OCI-LY7 (cell line): ENCODE measurements around the gene UVRAG. TPM values are rescaled to one million over a fixed set of nuclear protein-coding genes. Genes with fewer than 3 reads are reported as not detected.

ENCODE experiments used
- BruUV-seq: library from RNA; stranded (reverse); fragments of 400-500 nt; replicated peaks from 2 replicates; lab custom pipeline; 2021; lab: Mats Ljungman, UMichigan
- CTCF ChIA-PET: fragments of 300-600 bp; sonication (Branson Sonifier 250); formaldehyde crosslinking; loops from one replicate; lab custom pipeline; 2022; ENCODE audit warnings: antibody characterized with exemption; ENCODE audit not compliant: unreplicated experiment; lab: Charles Lee
- POLR2A ChIA-PET: fragments of 300-600 bp; sonication (Branson Sonifier 250); formaldehyde crosslinking; loops from one replicate; lab custom pipeline; 2022; ENCODE audit warnings: antibody characterized with exemption; lab: Charles Lee
- DNase-seq: peaks from one replicate; pipeline ENCODE4 v3.0.0-alpha.2; 2015; ENCODE audit warnings: low spot score
- H2AFZ ChIP-seq: fragments of 200-600 bp; sonication (generic), shearing (Covaris generic); 2 replicates; pipeline ENCODE4 v1.6.1; 2014; ENCODE audit warnings: mild to moderate bottlenecking, antibody characterized with exemption, low read length, moderate library complexity
- H3K27ac ChIP-seq: fragments of 200-600 bp; sonication (generic); 2 replicates; pipeline ENCODE4 v1.5.1; 2014; ENCODE audit warnings: mixed run types, low read depth, mild to moderate bottlenecking, moderate library complexity, low read length, inconsistent platforms; ENCODE audit not compliant: poor library complexity, severe bottlenecking
- H3K36me3 ChIP-seq: fragments of 200-600 bp; sonication (generic); 2 replicates; pipeline ENCODE4 v1.6.1; 2014; ENCODE audit warnings: mild to moderate bottlenecking, antibody characterized with exemption, low read length, moderate library complexity, mixed read lengths; ENCODE audit not compliant: insufficient read depth
- H3K4me1 ChIP-seq: fragments of 200-600 bp; sonication (generic); 2 replicates; pipeline ENCODE4 v1.5.1; 2014; ENCODE audit warnings: mild to moderate bottlenecking, low read length; ENCODE audit not compliant: insufficient read depth, poor library complexity, severe bottlenecking
- H3K4me2 ChIP-seq: fragments of 200-600 bp; sonication (generic); 2 replicates; pipeline ENCODE4 v1.6.1; 2014; ENCODE audit warnings: mild to moderate bottlenecking, low read length
- H3K4me3 ChIP-seq: fragments of 200-600 bp; sonication (generic); 2 replicates; pipeline ENCODE4 v1.5.1; 2014; ENCODE audit warnings: mild to moderate bottlenecking, low read depth, low read length; ENCODE audit not compliant: poor library complexity, severe bottlenecking
- H3K79me2 ChIP-seq: fragments of 200-600 bp; sonication (generic); 2 replicates; pipeline ENCODE4 v1.6.1; 2016; ENCODE audit warnings: low read depth, mild to moderate bottlenecking, low read length, moderate library complexity, mixed read lengths; ENCODE audit not compliant: insufficient read depth
- H3K9me2 ChIP-seq: fragments of 200-600 bp; sonication (generic); 2 replicates; pipeline ENCODE4 v1.6.1; 2016; ENCODE audit warnings: mild to moderate bottlenecking, low read length, mixed read lengths; ENCODE audit not compliant: insufficient read depth
- H3K9me3 ChIP-seq: fragments of 200-600 bp; sonication (generic); 2 replicates; pipeline ENCODE4 v1.6.1; 2014; ENCODE audit warnings: mild to moderate bottlenecking, mixed run types, low read length, mixed read lengths
- H4K20me1 ChIP-seq: fragments of 200-600 bp; sonication (generic); 2 replicates; pipeline ENCODE4 v1.6.1; 2014; ENCODE audit warnings: mild to moderate bottlenecking, antibody characterized with exemption, low read length, moderate library complexity, mixed read lengths; ENCODE audit not compliant: insufficient read depth
- EZH2phosphoT487 ChIP-seq: fragments of 200-600 bp; sonication (generic); IDR thresholded peaks from 2 replicates; pipeline ENCODE4 v1.6.1; 2018; ENCODE audit warnings: low read depth, borderline replicate concordance, mild to moderate bottlenecking, mixed run types, antibody characterized with exemption, low read length, moderate library complexity, mixed read lengths
- intact Hi-C: fragments of 100-400 bp; cut with micrococcal nuclease; formaldehyde crosslinking; loops from one replicate; pipeline ENCODE4 v1.10.0; 2022; ENCODE audit not compliant: unreplicated experiment
- total RNA-seq, 2 experiments: library from RNA; depleted of rRNA in 1 of 2; stranded (reverse); fragments of >200 nt in 1 of 2; shearing (Covaris generic) in 1 of 2; gene quantifications; 2 replicates each; pipeline ENCODE4 v1.2.3, GENCODE V29; 2014 to 2022
- TF ChIP-seq, protein P1 (sequence below): fragments of 200-600 bp; sonication (generic); conservative IDR thresholded peaks from 2 replicates; pipeline ENCODE4 v1.5.1; 2014; ENCODE audit warnings: mild to moderate bottlenecking, antibody characterized with exemption, low read length, moderate library complexity, mixed read lengths

The UVRAG gene
- total RNA-seq, 2 experiments from 2014 or later = 43.7 to 73.3 TPM

DNA sequence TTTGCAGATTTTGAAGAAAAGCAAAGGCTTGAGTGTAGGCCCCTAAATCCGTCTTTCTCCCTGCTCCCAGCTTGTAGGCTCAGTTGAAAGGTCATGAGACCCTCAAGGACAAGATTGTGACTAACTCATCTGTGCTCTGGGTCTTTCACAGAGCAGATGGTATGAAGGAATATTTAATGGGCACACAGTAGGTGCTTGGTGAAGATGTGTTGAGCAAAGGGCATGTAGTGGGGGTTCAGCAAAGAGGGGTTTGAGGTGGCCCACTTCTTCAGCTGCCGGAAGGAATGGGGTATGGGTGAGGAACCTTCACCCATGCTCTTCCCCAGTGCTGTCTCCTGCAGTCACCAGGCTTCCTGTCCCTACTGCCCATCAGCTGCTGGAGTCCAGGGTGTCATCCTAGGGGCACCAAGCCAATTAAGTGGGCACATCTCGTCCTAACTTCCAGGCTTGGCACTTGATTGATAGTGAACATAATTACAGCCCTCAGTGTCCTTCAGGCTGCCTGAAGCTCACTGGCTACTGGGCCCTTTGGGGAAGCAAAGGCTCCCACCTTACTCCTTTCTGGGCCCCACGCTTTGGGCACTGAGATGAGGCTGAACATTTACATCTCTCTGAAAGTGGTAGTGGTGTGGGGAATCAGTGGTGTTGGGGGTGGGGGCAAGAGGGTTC lies 31.5 kb upstream of the UVRAG start:
- ChIA-PET CTCF (no interaction called here), POLR2A (interaction anchor here (1.0 kb wide), 1 partner anchor 11 kb away, joined by 3 read pairs; no protein-coding TSS in a partner anchor)
- Histone ChIP-seq H4K20me1 (no peaks in the 10 kb centered on the region), H3K79me2 (no peaks in the 10 kb centered on the region), H3K9me2 (no peaks in the 10 kb centered on the region), H3K36me3 (no peaks in the 10 kb centered on the region), H3K4me2 (no peak overlapping the region), H3K4me1 (no peaks in the 10 kb centered on the region), H2AFZ (no peak overlapping the region), H3K27ac (no peak overlapping the region), H3K9me3 (no peaks in the 10 kb centered on the region), H3K4me3 (no peak overlapping the region)
- no TSS peak for BruUV-seq
- TF ChIP-seq, protein P1, sequence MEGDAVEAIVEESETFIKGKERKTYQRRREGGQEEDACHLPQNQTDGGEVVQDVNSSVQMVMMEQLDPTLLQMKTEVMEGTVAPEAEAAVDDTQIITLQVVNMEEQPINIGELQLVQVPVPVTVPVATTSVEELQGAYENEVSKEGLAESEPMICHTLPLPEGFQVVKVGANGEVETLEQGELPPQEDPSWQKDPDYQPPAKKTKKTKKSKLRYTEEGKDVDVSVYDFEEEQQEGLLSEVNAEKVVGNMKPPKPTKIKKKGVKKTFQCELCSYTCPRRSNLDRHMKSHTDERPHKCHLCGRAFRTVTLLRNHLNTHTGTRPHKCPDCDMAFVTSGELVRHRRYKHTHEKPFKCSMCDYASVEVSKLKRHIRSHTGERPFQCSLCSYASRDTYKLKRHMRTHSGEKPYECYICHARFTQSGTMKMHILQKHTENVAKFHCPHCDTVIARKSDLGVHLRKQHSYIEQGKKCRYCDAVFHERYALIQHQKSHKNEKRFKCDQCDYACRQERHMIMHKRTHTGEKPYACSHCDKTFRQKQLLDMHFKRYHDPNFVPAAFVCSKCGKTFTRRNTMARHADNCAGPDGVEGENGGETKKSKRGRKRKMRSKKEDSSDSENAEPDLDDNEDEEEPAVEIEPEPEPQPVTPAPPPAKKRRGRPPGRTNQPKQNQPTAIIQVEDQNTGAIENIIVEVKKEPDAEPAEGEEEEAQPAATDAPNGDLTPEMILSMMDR = no peak
- TF ChIP-seq EZH2phosphoT487 = no peak
- intact Hi-C loops = no loop called here
- no peak for DNase-seq

- H3K4me3 ChIP-seq = no peak overlapping the region
- H4K20me1 ChIP-seq = no peaks in the 10 kb centered on the region
- H3K27ac ChIP-seq = no peak overlapping the region
- no peak for DNase-seq
- H3K79me2 ChIP-seq = no peaks in the 10 kb centered on the region
- H3K9me2 ChIP-seq = no peaks in the 10 kb centered on the region
- no peaks in the 10 kb centered on the region for H3K36me3 ChIP-seq
- H3K9me3 ChIP-seq = no peaks in the 10 kb centered on the region
- H2AFZ ChIP-seq = no peak overlapping the region
- intact Hi-C loops = no loop called here
- TF ChIP-seq, protein P1 = no peak
- no peak for TF ChIP-seq EZH2phosphoT487
- no peak overlapping the region for H3K4me2 ChIP-seq
- no TSS peak for BruUV-seq
- no peaks in the 10 kb centered on the region for H3K4me1 ChIP-seq
- ChIA-PET POLR2A (no interaction called here), CTCF (no interaction called here)
Observed at GRCh38 chr11:75784085-75784478, 30.9 kb upstream of the UVRAG start.

DNA sequence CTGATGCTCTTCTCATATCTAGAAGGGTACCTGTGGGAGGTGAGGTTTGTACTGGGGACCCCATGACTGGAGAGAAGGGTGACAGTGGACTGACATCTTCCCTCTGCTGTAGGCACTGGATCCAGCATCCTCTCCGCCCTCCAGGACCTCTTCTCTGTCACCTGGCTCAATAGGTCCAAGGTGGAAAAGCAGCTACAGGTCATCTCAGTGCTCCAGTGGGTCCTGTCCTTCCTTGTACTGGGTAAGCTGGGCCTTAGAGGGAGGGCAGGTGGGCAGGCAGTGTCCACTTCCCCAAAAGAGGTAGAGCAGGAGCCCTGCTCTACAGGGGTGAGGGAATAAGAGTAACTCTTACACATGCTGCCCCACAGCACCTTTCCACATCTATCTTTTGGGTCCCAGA lies 30.5 kb upstream of the UVRAG start:
- no TSS peak for BruUV-seq
- intact Hi-C loops = no loop called here
- H3K79me2 ChIP-seq = no peaks in the 10 kb centered on the region
- H3K9me2 ChIP-seq = no peaks in the 10 kb centered on the region
- H2AFZ ChIP-seq = no peak overlapping the region
- H3K27ac ChIP-seq = no peak overlapping the region
- no peaks in the 10 kb centered on the region for H3K36me3 ChIP-seq
- no peak overlapping the region for H3K4me3 ChIP-seq
- no peak overlapping the region for H3K4me2 ChIP-seq
- H3K4me1 ChIP-seq = no peaks in the 10 kb centered on the region
- DNase-seq = no peak
- no peaks in the 10 kb centered on the region for H4K20me1 ChIP-seq
- no peaks in the 10 kb centered on the region for H3K9me3 ChIP-seq
- TF ChIP-seq, protein P1 = no peak
- no peak for TF ChIP-seq EZH2phosphoT487
- CTCF ChIA-PET = no interaction called here
- POLR2A ChIA-PET = no interaction called here
